IPS DF 4.7 (cell line): ENCODE results near the gene PHF23.
A peak's percentile ranks its signal among the peaks of the same experiment; 100 is the strongest.
"Not testable (repeated sequence)": the region's sequence is repeated elsewhere in the genome, so short reads cannot be mapped to it uniquely, and the experiment has no call there.

Source experiments
- DNase-seq: peaks from one replicate; pipeline ENCODE4 v3.0.0-alpha.2; 2013; ENCODE audit warnings: low spot score; ENCODE audit errors: extremely low read depth

Gene PHF23

DNA sequence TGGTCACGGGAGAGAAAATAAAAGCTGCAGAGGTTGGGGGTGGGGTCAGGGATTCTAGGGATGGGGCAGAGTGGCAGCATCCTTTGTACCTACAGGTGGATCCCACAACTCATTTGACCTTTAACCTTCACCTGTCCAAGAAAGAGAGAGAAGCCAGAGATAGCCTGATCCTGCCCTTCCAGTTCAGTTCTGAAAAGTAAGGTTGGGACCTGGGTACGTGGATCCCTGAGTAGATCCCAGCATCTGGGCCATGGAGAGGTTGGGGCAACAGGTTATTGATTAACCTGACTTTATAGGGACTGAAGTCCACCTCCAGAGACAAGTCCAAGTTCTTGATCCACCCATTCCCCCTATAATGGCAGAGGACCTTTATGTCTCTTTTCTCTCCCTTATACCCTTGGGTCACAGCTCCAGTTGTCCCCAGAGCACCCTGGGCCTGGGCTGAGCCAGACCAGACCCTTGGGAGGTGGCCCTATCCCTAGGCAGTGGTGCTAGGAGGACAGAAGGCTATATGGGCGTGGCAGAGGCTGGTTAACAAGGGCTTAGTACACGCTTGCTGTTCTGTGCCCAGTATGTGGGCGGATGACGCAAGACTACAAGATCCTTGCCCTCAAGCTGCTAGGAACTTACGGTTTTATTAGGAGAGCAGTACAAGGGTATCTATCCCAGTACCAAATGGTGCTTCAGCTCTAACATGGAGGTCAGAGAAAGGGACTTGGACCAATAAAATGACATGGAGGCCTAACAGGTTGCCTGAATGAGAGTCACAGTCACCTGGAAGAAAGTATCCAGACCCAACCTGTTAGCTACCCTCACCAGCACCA, 19.7 kb upstream of the PHF23 start:
- no peak for DNase-seq

DNA sequence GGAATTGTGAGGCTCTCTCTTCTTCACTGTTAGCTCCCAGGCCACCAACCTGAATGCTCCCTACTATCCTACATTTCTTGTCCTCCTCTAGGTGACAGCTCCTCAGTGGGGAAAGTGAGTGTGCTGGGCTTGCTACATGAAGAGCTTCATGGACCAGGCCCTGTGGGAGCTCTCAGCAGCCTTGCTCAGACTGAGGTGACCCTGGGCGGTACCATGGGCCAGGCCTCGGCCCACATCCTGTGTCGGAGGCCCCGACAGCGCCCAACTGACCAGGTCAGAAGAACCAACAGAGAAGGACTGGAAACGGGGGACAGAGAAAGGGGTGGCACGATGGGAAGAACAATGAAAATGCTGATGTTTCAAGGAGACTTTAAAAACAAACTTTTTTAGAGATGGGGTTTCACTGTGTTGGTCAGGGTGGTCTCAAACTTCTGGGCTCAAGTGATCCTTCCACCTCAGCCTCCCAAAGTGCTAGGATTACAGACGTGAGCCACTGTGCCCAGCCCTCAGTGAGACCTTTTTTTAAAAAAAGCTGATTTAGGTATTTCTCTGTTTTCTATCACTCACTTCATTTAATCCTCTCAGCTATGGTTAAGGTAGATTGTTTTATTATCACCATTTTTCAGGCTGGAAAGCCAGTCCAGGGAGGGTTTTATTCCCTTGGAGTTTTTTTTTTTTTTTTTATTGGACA, 17.7 kb upstream of the PHF23 start:
- DNase-seq = no peak

DNA sequence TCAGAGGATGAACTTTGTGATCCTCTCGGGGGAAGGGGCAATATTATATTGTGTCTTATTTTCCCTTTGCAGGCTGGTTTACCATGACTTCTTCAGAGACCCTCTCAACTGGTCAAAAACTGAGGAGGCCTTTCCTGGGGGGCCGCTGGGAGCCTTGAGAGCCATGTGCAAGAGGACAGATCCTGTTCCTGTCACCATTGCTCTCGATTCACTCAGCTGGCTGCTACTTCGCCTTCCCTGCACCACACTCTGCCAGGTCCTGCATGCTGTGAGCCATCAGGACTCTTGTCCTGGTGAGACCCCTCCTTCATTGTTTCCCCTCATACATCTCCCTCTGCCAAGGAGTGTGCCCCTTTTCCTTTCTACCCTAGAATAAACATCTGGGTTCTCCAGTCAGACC, 15.3 kb upstream of the PHF23 start:
- no peak for DNase-seq

DNA sequence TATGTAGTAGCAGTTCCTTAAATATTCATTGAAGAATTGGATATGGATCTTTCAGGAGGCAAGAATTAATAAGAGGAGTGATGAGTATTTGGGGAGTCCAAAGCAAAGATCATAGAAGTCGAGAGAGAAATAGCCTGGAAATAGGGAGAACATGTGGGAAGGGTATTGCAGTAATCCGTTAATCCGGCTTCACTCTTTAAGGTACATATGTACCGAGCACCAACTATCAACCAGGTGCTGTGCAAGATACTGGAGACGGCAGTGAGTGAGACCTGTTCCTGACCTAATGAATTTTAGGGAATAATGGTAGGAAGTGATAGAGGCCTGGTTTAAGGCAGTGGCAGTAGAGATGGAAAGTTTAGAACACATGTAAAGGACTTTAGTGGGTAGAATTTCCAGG, 13.8 kb upstream of the PHF23 start:
- no peak for DNase-seq

DNA sequence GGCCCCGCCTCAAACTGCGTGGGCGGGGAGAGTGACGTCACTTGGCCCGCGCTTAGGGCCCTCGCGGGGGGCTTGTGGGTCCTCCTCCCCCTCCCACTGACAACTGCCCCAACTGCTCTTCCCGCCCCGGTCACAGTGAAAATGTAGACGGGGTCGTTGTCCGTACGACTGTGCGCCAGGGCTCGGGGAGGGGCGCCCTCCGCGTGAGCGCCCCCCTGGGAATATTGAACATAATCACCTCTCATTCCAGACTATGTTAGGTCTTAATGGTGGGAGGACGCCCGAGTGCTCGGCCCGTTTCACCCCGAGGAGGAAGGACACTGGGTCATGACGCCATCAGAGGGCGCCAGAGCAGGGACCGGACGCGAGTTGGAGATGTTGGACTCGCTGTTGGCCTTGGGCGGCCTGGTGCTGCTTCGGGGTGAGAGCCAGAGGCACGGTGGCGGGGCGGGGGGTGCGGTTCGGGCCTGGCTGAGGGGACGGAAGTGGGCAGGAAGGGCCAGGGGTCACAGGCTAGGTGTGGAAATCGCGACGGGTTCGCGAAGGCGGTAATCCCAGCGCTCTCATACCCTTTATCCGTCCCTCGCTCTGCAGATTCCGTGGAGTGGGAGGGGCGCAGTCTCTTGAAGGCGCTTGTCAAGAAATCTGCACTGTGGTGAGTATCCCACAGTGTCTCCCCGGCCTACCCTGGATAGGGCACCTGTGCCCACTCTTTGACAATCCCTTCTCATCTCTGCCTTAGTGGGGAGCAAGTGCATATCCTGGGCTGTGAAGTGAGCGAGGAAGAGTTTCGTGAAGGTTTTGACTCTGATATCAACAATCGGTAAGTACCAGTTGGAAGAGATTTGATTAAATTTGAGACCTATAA, 13.2 kb upstream of the PHF23 start, which contains the start of gene ELP5:
TSS of gene ELP5 (plus strand) at position 40 of the 868 bp plus-strand sequence. CDS start at position 376, 336 bp downstream.
- DNase-seq = no peak

DNA sequence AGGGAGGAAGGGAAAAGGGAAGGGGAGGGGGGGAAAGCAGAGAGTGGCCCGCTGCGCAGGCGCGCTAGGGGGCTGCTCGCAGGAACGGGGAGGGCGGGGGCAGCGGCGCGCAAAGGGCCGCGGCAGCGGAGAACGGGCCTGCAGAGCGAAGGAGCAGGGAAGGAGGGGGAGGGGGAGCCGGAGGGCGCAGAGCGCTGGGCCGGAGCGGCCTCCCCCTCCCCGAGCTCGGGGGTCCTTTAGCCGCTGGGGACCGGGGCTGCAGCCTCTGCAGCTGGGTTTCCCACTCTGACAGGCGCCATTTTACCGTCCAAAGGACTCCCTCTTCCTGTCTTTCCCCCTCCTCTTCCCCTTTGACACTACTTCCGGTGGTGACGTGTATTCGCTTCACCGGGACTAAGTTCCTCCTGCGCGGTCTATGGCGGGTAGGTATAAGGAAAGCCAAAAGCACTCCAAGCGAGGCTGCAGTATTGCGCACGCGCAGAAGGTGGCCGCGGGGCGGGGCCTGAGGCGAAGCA, 12.5 kb upstream of the PHF23 start, which contains the start of gene CTDNEP1:
TSS of gene CTDNEP1 (minus strand) at position 74 of the 515 bp plus-strand sequence. CDS start 438 bp downstream, outside the sequence.
- DNase-seq = peak; percentile 98

DNA sequence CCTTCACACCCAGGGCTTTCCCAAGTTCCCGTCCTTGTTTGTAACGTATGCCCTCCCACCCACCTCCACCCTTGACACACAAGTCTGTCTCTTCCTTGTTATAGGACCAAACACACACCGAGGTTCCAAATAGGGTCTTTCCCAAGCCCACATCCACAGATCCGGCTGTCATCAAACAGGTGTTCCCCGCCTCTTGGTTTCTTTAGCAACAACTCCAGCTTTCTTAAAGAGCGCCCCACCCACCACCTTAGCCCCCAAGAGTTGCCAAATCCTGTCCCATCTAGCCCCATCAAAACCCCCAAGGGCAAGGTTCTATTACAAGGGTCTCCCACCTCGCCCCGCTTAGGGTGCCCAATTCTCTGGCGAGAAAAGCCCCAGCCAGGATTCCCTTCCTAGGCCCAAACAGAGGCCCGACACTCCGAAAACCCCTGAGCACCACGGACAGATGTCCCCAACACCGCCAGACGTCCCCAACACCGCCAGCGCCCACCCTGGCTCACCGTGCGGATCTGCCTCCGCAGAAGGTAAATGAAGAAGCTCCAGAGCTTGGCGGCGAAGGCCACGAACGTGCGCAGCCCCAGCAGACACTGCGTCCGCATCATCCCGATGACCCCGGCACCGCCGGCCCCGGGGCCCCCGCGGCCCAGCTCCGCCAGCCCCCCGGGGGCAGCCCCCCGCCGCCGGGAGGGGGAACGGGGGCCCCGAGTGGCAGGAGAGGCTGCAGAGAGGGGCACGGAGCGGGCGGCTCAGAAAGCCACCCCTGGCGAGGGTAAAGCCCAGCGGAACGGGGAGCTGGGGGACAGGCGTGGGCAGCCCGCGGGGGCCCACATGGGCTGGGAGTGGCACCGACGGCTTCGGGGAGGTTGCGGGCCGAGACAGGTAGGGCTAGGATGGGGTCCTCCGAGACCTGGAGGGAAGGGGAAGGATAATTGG, 11.7 kb upstream of the PHF23 start:
- no peak for DNase-seq

DNA sequence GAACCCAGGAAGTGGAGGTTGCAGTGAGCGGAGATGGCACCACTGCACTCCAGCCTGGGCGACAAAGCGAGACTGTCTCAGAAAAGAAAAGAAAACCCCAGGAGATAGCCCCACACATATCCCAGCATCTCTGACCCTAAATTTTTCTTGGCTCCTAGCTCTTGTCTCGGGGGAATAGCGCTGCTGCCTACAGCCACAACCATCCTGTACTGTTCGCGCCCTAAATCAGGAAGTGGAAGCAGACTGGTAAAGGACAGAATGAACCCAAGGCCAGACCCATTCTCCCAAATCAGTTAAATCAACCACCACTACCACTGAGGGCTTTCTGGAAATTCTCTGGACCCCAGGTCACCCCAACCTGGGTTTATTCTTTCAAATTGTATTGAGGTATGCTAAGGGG, 10.6 kb upstream of the PHF23 start:
- DNase-seq = no peak

DNA sequence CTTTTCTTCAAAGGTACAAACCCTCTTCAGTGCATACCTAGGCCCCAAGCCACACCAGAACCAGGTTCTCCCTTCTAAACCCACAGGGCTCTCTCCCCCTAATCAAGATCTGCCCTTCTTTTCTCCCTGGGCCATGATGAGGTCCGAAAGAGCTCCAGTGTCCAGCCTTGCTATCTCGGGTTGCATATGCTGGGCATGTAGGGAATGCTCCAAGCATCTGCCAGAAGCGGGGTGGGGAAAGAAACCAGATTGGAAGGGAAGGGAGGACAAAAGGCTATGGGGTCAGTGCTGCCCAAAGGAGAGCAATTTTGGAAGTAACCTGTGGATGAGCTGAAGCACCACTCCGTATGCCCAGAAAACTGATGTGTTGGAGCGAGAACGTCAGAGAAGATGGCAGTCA, 10.0 kb upstream of the PHF23 start:
- no peak for DNase-seq

DNA sequence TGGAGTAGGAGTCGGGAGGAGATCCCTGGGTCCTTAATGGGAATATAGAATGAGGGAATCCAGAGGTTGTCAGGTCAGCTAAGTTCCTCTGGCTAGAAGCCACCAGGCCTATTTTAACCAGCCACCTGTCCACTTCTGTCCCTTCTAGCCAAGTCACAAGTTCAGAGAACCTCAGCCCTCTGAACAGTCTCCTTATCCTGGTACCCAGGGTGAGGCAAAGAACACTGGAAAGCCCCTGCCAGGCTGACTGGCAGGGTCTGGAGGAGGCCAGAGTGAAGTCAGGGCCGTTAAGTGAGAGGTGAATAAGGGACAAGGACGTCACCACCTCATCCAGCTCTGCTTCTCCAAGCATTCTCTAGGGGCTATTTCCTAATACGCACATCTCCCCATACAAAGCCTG, 9.5 kb upstream of the PHF23 start:
- DNase-seq = no peak

DNA sequence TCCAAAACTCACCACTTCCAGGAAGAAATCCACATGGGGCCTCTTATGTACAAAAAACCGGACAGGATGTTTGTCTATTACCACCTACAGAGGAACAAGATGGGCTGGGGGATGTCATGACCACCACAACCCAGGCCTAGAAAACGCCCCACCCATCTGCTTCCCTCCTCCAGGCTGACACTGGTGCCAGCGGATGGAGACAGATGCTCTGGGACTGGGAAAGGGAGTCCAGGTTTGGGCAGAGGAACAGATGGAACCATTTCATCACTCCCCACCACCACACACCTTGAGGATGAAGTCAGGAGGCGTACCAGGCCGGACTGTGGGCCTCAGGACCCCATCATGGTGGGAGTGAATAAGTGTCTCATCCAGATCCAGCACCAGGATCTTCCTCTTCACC, 7.5 kb upstream of the PHF23 start:
- no peak for DNase-seq

DNA sequence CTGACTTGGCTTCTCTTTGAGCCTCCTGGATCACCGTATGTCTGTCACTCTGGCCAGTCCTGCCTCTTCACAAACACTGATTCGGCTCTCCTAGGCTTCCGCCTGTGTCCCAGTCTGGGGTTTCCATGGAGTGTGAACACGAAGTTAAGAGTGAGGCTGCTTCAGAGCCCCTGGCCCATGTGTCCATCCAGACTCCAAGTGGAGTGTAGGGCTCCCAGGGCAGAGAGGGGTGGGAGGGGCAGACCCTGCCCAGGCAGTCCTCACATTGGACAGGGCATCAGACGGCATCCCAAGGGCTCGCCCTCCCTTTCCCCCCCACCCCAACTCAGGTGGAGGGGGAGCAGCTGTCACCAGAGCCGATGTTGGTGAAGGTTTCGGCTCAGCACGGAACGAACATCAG, 4.6 kb upstream of the PHF23 start:
- not testable (repeated sequence) for DNase-seq

DNA sequence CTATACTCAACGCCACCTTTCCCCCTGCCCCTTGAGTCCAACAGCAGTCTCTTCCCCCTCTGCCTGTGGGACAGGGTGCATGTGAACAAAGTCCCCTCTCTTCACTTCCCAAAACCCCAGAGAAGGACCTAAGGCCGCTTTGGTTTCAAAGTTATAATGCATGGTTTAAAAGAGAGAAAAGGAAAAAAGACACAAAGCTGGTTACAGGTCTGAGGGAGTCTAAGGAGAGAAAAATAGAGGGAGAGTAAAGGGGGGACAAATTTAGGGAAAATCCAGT, 4.1 kb upstream of the PHF23 start:
- DNase-seq = no peak

DNA sequence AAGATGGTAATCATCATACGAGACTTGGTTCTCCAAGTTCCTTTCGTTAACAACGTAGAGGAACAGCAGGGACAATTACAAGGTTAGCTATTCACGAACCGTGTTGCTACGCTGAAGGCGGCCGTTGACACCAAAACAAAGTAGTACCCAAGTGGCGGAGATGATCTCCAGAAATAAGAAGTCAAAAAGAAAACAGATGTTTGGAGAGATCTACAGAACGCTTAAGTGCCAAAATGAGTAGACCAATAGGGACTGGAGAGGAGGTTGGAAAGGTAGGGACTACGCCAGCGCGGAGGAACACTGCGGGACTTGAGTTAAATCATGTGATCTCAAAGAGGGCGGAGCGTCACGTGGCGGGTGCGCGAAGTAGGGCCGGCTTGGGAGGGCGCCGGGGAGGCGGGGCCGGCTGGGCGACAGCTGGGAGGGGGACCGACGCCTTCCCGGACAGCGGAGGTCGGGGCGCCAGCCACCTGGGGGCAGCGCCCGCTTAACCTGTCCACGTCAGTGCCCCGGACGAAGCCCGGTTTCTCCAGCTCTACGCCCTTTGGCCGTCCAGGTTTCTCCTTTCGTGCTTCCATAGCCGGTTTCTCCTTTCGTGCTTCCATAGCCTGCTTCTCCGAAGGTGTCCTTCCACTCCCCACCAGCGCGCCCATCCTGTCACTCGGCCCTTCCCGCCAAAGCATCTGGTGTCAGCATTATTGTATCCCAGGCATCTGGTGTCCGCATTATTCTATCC, 3.6 kb upstream of the PHF23 start:
- DNase-seq = no peak

DNA sequence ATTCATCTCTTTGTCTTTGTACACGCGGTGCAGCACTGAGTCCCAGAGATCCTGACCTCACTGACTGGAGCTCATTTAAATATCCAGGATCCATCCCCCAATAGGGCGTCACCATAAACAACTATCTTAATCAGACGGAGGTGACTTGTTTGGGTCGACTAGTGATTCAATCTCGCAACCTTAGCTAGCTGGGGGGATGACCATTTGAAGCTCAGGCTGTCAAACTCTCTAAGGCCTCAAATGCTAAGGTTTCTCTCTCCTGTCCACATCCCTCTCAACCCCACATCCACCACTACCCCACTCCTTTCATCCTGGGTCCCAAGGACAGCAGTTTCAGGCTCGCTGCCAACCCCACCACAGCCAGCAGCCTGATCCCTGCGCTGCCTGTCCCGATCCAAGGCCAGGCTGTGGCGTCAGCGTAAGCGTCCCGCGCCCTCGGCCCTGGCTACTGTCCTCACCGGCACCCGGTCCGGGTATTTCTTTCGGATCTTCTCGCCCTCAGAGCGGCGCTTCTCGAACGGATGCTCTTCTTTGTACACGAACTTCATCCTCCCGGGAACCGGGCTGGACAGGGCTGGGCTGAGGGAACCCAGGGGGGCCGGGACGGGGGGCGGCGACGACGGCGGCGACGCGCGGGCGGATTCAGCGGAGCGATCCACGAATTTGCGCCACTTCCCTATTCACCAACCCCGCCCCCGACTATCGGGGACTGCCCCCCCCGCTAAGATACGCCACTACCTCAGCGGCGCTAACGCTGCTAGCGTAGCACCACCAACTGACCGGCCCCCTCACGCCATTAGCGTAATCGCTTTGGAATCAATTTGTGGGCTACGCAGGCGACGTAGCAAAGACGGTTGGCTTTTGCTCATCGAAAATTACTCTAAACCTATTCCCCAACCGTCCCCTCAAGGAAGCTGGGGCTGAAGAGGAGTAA, 2.8 kb upstream of the PHF23 start, which contains the start of gene GABARAP:
TSS of gene GABARAP (minus strand) at position 667 of the 934 bp plus-strand sequence. CDS start at position 548, 119 bp downstream.
- DNase-seq = no peak

DNA sequence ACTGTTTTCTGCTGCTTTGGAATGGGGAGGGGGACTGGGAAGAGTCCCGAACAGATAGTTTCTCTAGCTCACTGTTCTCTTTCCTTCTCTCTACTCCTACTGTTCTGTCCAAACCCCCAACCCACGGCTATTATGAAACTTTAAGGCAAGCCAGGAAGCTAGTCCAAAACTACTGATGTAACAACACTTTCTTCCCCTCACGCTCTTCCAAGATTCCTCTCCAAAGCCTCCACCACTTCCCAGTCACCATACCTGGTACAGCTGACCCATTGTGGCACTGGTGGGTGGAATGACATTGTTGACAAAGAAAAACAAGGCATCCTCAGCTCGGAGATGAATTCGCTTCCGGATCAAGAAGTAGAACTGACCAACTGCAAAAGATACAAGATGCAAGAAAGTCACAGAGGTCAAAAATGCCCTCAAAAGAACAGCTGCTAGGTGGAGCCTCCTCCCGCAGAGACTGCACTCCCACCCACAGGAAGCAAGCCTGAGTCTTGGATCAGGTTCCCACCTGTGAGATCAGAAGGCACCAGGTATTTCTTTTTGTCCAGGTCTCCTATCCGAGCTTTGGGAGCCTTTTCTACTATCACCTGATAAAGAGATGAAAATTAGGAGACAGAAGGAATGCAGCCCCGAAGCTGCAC, 2.0 kb upstream of the PHF23 start:
- no peak for DNase-seq

DNA sequence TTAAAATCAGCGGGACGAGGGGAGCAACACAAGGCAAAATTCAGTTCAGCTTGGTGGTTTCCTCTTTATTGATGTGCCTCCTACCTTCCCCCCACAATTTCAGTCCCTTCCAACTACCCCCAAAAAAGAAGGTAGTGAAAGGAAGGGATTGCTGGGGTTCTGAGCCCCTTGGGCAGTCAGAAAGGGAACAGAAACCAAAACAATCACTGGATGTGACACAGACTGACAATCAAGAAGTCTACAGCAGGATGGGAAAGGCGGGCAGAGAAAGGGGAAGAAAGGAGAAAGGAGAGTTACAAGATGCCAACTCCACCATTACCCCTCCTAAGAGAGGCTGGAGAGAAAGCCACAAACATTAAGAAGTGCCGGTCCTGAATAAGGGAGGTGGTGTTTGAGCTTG, 1.1 kb upstream of the PHF23 start:
- no peak for DNase-seq

DNA sequence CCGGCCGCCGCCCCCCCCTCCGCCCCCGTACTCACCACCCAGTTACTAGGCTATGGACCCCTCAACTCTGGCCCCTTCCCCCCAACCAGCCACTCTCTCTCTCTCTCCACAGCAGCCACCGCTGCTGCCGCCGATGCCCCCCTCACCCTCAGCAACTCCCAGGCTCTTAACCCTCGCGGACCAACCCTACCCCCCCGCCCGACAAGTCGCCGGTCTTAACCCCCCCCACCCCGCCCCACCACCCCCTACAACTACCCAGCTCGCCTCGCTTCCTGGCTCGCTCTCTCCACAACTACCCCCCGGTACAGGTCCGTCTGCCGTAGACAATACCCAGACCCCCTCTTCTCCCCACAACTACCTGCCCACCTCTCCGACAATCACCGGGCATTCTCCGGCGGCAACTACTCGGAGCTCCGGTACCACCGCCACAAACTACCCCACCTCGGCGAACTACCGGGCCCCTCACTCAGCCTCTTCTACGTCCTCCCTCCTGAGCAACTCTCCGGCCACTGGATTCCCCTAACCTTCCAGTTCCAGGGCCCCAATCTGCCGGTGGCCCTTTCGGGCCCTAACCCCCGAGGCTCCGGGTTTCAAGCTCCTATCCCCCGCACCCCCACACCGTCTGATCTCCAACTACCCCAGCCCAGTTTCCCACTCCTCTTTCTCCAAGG, 702 bp downstream of the PHF23 start:
- DNase-seq = no peak
